Measurements from ENCODE around the gene C19orf67. TPM values are rescaled to one million over a fixed set of nuclear protein-coding genes. Genes with fewer than 3 reads are reported as not detected.
A peak's percentile ranks its signal among the peaks of the same experiment; 100 is the strongest.

C19orf67 gene
- total RNA-seq, 1 experiment from 2014 or later = 0.39 TPM

GRCh38 chr19:14093117-14093823 is 7.7 kb upstream of the C19orf67 start:
- no peak overlapping the region for H3K27ac ChIP-seq (ENCODE audit: insufficient read length, low read depth, low read length)
- H3K4ac ChIP-seq (ENCODE audit: low read depth, low read length) = no peak overlapping the region
- H3K4me1 ChIP-seq (ENCODE audit: insufficient read depth, low read length) = no peaks in the 10 kb centered on the region
- TF ChIP-seq, protein P1, sequence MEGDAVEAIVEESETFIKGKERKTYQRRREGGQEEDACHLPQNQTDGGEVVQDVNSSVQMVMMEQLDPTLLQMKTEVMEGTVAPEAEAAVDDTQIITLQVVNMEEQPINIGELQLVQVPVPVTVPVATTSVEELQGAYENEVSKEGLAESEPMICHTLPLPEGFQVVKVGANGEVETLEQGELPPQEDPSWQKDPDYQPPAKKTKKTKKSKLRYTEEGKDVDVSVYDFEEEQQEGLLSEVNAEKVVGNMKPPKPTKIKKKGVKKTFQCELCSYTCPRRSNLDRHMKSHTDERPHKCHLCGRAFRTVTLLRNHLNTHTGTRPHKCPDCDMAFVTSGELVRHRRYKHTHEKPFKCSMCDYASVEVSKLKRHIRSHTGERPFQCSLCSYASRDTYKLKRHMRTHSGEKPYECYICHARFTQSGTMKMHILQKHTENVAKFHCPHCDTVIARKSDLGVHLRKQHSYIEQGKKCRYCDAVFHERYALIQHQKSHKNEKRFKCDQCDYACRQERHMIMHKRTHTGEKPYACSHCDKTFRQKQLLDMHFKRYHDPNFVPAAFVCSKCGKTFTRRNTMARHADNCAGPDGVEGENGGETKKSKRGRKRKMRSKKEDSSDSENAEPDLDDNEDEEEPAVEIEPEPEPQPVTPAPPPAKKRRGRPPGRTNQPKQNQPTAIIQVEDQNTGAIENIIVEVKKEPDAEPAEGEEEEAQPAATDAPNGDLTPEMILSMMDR (conservative IDR thresholded peaks at IDR 0.05) = no peak
- no peak overlapping the region for H4K8ac ChIP-seq (replicated peaks; ENCODE audit: insufficient read length, low read depth, low read length)
- H3K23me2 ChIP-seq (ENCODE audit: insufficient read length, low read depth, low read length, poor library complexity, severe bottlenecking) = peaks cover 8% of the 10 kb centered on the region
- H4K20me1 ChIP-seq (ENCODE audit: control insufficient read depth, insufficient read depth, insufficient read length) = no peaks in the 10 kb centered on the region
- H2BK15ac ChIP-seq (ENCODE audit: low read depth, low read length) = no peak overlapping the region
- DNase-seq = no peak
- H4K5ac ChIP-seq (ENCODE audit: insufficient read length, low read depth, low read length) = no peak overlapping the region
- H3K79me2 ChIP-seq (ENCODE audit: insufficient read depth, low read length) = no peaks in the 10 kb centered on the region
- no peak overlapping the region for H3K56ac ChIP-seq (ENCODE audit: insufficient read length, low read depth, low read length)
- no peak overlapping the region for H3K9ac ChIP-seq (ENCODE audit: extremely low read depth, insufficient read length, low read length)
- no peak overlapping the region for H3K18ac ChIP-seq (ENCODE audit: insufficient read length, low read depth, low read length)
- no peak overlapping the region for H2AK5ac ChIP-seq (ENCODE audit: insufficient read length, low read length)
- H3K27ac Mint-ChIP-seq = no peak overlapping the region
- H2BK12ac ChIP-seq (ENCODE audit: insufficient read length, low read depth, low read length) = no peak overlapping the region
- H3K36me3 Mint-ChIP-seq (ENCODE audit: insufficient read depth in 1 of 3, low read depth in 3 of 3) = peaks cover 14 to 36% (median 29%) of the 10 kb centered on the region in 3 experiments
- H3K4me1 Mint-ChIP-seq = peaks cover 12% of the 10 kb centered on the region in 2 experiments
- no peak overlapping the region for H3K14ac ChIP-seq (ENCODE audit: insufficient read depth, low read length)
- H2AFZ ChIP-seq (ENCODE audit: low read length) = no peak overlapping the region
- no peak overlapping the region for H3K23ac ChIP-seq (ENCODE audit: insufficient read length, low read depth, low read length)
- no peak overlapping the region for H2BK120ac ChIP-seq (ENCODE audit: low read depth, low read length, poor library complexity, severe bottlenecking)
- no peaks in the 10 kb centered on the region for H3K79me1 ChIP-seq (ENCODE audit: insufficient read depth, low read depth, low read length, poor library complexity, severe bottlenecking)
- no peak overlapping the region for H2BK20ac ChIP-seq (ENCODE audit: low read depth, low read length, poor library complexity, severe bottlenecking)
- H2BK5ac ChIP-seq (ENCODE audit: insufficient read length, low read length) = no peak overlapping the region
- no peaks in the 10 kb centered on the region for H3K27me3 ChIP-seq (ENCODE audit: insufficient read depth, low read length)
- H3K27me3 Mint-ChIP-seq (ENCODE audit: low read depth) = peaks cover 23% of the 10 kb centered on the region
- peaks cover 6% of the 10 kb centered on the region for H3K9me3 ChIP-seq (ENCODE audit: control insufficient read depth, low read depth, low read length)
- no peak overlapping the region for H4K91ac ChIP-seq (ENCODE audit: insufficient read length, low read depth, low read length)
- H3T11ph ChIP-seq (ENCODE audit: low read length) = no peak overlapping the region
- H3K4me2 ChIP-seq (ENCODE audit: insufficient read depth, insufficient read length, low read length) = no peak overlapping the region
- peak overlapping the region; percentile 17 to 55; a peak in 3 of 5 replicates for H3K4me3 Mint-ChIP-seq
- peaks cover 13 to 15% of the 10 kb centered on the region in 2 experiments for H3K9me3 Mint-ChIP-seq
- WGBS (ENCODE audit: extremely low coverage, insufficient read length, low lambda C conversion rate) = no CpG with 5 or more reads among the region's 9 CpGs

All from H9 (cell line).